GM23338 (cell line): ENCODE measurements around the gene ANKIB1.

Source experiments
- CREB1 ChIP-seq: fragments of 250-450 bp; sonication (Bioruptor Pico); IDR thresholded peaks from 2 replicates; pipeline ENCODE4 v1.5.0; 2020; ENCODE audit warnings: low read depth, mild to moderate bottlenecking, moderate library complexity
- EZH2 ChIP-seq: fragments of 200-600 bp; sonication (generic); IDR thresholded peaks from one replicate; pipeline ENCODE4 v1.8.0; 2017; ENCODE audit warnings: antibody characterized with exemption, mild to moderate bottlenecking, low read depth; ENCODE audit not compliant: unreplicated experiment
- EZH2phosphoT487 ChIP-seq: fragments of 200-600 bp; sonication (generic); IDR thresholded peaks from one replicate; pipeline ENCODE4 v1.8.1; 2018; ENCODE audit warnings: antibody characterized with exemption; ENCODE audit not compliant: unreplicated experiment
- JUNB ChIP-seq: IDR thresholded peaks from one replicate; pipeline ENCODE4 v1.6.1; 2016; ENCODE audit warnings: antibody characterized with exemption; ENCODE audit not compliant: unreplicated experiment
- POLR2AphosphoS5 ChIP-seq: IDR thresholded peaks from 2 replicates; pipeline ENCODE4 v1.6.1; 2016; ENCODE audit warnings: antibody characterized with exemption, low read depth
- STAT1 ChIP-seq: IDR thresholded peaks from one replicate; pipeline ENCODE4 v1.6.1; 2016; ENCODE audit warnings: antibody characterized with exemption; ENCODE audit not compliant: unreplicated experiment
- ZNF114 ChIP-seq: fragments of 250-450 bp; sonication (Bioruptor Pico); IDR thresholded peaks from 2 replicates; pipeline ENCODE4 v1.5.0; 2020; ENCODE audit warnings: mild to moderate bottlenecking, moderate library complexity
- ZNF331 ChIP-seq: fragments of 250-450 bp; sonication (Bioruptor Pico); IDR thresholded peaks from 2 replicates; pipeline ENCODE4 v1.5.0; 2020; ENCODE audit warnings: low read depth, mild to moderate bottlenecking, moderate library complexity
- TF ChIP-seq, protein P1 (sequence below), 2 experiments: fragments of 200-600 bp in 1 of 2; sonication (generic) in 1 of 2; conservative IDR thresholded peaks; 2 replicates each; pipeline versions ENCODE4 v1.5.1 to v1.6.1; 2016 to 2017; ENCODE audit warnings: antibody characterized with exemption in 2 of 2, low read depth in 2 of 2, mild to moderate bottlenecking in 2 of 2, moderate library complexity in 1 of 2
- TF ChIP-seq, protein P2 (sequence below): IDR thresholded peaks from one replicate; pipeline ENCODE4 v1.6.1; 2018; ENCODE audit warnings: antibody characterized with exemption; ENCODE audit not compliant: unreplicated experiment
- TF ChIP-seq, protein P3 (sequence below): fragments of 250-450 bp; sonication (Bioruptor Pico); IDR thresholded peaks from 2 replicates; pipeline ENCODE4 v1.5.0; 2020; ENCODE audit warnings: mild to moderate bottlenecking, moderate library complexity

DNA sequence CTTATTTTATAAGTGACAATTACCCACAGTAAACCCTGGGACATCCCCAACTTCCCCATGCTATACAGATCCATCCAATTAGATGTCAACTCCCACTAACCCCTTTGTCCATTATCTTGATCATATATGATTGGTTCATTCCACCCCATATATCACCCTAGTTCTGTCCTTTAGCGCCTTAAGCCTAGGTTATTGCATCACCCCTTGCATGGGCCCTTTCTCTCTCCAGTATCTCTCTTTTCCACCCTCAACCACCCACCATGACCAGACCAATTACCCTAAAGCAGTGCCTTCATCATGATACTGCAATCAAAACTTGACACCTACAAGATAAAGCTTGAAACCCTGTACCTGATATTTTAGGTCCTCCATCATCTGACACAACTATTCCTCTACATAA lies 163.6 kb downstream of the ANKIB1 start:
- TF ChIP-seq POLR2AphosphoS5, result no peak
- no peak for TF ChIP-seq STAT1
- TF ChIP-seq, protein P1, sequence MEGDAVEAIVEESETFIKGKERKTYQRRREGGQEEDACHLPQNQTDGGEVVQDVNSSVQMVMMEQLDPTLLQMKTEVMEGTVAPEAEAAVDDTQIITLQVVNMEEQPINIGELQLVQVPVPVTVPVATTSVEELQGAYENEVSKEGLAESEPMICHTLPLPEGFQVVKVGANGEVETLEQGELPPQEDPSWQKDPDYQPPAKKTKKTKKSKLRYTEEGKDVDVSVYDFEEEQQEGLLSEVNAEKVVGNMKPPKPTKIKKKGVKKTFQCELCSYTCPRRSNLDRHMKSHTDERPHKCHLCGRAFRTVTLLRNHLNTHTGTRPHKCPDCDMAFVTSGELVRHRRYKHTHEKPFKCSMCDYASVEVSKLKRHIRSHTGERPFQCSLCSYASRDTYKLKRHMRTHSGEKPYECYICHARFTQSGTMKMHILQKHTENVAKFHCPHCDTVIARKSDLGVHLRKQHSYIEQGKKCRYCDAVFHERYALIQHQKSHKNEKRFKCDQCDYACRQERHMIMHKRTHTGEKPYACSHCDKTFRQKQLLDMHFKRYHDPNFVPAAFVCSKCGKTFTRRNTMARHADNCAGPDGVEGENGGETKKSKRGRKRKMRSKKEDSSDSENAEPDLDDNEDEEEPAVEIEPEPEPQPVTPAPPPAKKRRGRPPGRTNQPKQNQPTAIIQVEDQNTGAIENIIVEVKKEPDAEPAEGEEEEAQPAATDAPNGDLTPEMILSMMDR (conservative IDR thresholded peaks at IDR 0.05; ENCODE audit: low read depth in 2 of 2), result no peak
- TF ChIP-seq EZH2phosphoT487, result no peak
- no peak for TF ChIP-seq EZH2
- no peak for TF ChIP-seq ZNF114 (CRISPR knock-in tag)
- TF ChIP-seq CREB1 (CRISPR knock-in tag), result no peak
- TF ChIP-seq JUNB, result no peak
- TF ChIP-seq, protein P2, sequence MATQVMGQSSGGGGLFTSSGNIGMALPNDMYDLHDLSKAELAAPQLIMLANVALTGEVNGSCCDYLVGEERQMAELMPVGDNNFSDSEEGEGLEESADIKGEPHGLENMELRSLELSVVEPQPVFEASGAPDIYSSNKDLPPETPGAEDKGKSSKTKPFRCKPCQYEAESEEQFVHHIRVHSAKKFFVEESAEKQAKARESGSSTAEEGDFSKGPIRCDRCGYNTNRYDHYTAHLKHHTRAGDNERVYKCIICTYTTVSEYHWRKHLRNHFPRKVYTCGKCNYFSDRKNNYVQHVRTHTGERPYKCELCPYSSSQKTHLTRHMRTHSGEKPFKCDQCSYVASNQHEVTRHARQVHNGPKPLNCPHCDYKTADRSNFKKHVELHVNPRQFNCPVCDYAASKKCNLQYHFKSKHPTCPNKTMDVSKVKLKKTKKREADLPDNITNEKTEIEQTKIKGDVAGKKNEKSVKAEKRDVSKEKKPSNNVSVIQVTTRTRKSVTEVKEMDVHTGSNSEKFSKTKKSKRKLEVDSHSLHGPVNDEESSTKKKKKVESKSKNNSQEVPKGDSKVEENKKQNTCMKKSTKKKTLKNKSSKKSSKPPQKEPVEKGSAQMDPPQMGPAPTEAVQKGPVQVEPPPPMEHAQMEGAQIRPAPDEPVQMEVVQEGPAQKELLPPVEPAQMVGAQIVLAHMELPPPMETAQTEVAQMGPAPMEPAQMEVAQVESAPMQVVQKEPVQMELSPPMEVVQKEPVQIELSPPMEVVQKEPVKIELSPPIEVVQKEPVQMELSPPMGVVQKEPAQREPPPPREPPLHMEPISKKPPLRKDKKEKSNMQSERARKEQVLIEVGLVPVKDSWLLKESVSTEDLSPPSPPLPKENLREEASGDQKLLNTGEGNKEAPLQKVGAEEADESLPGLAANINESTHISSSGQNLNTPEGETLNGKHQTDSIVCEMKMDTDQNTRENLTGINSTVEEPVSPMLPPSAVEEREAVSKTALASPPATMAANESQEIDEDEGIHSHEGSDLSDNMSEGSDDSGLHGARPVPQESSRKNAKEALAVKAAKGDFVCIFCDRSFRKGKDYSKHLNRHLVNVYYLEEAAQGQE, result no peak
- no peak for TF ChIP-seq ZNF331 (CRISPR knock-in tag)
- TF ChIP-seq, protein P3, sequence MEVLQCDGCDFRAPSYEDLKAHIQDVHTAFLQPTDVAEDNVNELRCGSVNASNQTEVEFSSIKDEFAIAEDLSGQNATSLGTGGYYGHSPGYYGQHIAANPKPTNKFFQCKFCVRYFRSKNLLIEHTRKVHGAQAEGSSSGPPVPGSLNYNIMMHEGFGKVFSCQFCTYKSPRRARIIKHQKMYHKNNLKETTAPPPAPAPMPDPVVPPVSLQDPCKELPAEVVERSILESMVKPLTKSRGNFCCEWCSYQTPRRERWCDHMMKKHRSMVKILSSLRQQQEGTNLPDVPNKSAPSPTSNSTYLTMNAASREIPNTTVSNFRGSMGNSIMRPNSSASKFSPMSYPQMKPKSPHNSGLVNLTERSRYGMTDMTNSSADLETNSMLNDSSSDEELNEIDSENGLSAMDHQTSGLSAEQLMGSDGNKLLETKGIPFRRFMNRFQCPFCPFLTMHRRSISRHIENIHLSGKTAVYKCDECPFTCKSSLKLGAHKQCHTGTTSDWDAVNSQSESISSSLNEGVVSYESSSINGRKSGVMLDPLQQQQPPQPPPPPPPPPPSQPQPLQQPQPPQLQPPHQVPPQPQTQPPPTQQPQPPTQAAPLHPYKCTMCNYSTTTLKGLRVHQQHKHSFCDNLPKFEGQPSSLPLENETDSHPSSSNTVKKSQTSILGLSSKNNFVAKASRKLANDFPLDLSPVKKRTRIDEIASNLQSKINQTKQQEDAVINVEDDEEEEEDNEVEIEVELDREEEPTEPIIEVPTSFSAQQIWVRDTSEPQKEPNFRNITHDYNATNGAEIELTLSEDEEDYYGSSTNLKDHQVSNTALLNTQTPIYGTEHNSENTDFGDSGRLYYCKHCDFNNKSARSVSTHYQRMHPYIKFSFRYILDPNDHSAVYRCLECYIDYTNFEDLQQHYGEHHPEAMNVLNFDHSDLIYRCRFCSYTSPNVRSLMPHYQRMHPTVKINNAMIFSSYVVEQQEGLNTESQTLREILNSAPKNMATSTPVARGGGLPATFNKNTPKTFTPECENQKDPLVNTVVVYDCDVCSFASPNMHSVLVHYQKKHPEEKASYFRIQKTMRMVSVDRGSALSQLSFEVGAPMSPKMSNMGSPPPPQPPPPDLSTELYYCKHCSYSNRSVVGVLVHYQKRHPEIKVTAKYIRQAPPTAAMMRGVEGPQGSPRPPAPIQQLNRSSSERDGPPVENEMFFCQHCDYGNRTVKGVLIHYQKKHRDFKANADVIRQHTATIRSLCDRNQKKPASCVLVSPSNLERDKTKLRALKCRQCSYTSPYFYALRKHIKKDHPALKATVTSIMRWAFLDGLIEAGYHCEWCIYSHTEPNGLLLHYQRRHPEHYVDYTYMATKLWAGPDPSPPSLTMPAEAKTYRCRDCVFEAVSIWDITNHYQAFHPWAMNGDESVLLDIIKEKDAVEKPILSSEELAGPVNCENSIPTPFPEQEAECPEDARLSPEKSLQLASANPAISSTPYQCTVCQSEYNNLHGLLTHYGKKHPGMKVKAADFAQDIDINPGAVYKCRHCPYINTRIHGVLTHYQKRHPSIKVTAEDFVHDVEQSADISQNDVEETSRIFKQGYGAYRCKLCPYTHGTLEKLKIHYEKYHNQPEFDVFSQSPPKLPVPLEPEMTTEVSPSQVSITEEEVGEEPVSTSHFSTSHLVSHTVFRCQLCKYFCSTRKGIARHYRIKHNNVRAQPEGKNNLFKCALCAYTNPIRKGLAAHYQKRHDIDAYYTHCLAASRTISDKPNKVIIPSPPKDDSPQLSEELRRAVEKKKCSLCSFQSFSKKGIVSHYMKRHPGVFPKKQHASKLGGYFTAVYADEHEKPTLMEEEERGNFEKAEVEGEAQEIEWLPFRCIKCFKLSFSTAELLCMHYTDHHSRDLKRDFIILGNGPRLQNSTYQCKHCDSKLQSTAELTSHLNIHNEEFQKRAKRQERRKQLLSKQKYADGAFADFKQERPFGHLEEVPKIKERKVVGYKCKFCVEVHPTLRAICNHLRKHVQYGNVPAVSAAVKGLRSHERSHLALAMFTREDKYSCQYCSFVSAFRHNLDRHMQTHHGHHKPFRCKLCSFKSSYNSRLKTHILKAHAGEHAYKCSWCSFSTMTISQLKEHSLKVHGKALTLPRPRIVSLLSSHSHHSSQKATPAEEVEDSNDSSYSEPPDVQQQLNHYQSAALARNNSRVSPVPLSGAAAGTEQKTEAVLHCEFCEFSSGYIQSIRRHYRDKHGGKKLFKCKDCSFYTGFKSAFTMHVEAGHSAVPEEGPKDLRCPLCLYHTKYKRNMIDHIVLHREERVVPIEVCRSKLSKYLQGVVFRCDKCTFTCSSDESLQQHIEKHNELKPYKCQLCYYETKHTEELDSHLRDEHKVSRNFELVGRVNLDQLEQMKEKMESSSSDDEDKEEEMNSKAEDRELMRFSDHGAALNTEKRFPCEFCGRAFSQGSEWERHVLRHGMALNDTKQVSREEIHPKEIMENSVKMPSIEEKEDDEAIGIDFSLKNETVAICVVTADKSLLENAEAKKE, result no peak
